K562 (cell line): ENCODE measurements around the gene MYEF2. TPM values are rescaled to one million over a fixed set of nuclear protein-coding genes. Genes with fewer than 3 reads are reported as not detected.

ENCODE experiments used
- ATAC-seq: fragments of 200-7000 bp; cut with Tn5 transposase; 3 replicates; pipeline ENCODE4 v1.9.1; 2020; ENCODE audit warnings: moderate library complexity
- BruUV-seq: library from RNA; stranded (reverse); fragments of 400-500 nt; replicated peaks from 2 replicates; lab custom pipeline; 2021; lab: Mats Ljungman, UMichigan
- CTCF ChIA-PET: fragments of 300-600 bp; formaldehyde crosslinking; extraction: SDS; loops from one replicate; lab custom pipeline; 2021; ENCODE audit warnings: low intra/inter-chr PET ratio; lab: Yijun Ruan, JAX
- POLR2A ChIA-PET: fragments of 300-600, 350-650 bp; sonication (Branson Sonifier 250); formaldehyde crosslinking; extraction: SDS; loops from one replicate; lab custom pipeline; 2021; ENCODE audit warnings: antibody characterized with exemption, inconsistent platforms; lab: Yijun Ruan, JAX
- DNase-seq, 4 experiments: peaks; one replicate each; pipeline versions ENCODE4 v3.0.0 to v3.0.0-alpha.2; 2011 to 2018; ENCODE audit warnings: low spot score in 3 of 4, mixed read lengths in 3 of 4; ENCODE audit errors: extremely low read depth in 1 of 4
- FAIRE-seq: peaks from 2 replicates; lab custom pipeline; 2011; peaks lifted over from hg19 to GRCh38; lab: Jason Lieb, UNC
- H2AFZ ChIP-seq: 2 replicates; pipeline ENCODE4 v1.6.0; 2011; ENCODE audit warnings: low read depth, low read length, control low read depth, inconsistent platforms
- H3K27ac ChIP-seq: fragments of 200-600 bp; 3 replicates; pipeline ENCODE4 v1.8.0; 2011; ENCODE audit warnings: low read depth, mild to moderate bottlenecking, control low read depth, inconsistent platforms, low read length, moderate library complexity, mixed read lengths; ENCODE audit errors: extremely low read depth
- H3K27me3 ChIP-seq, 2 experiments: fragments of 300-600 bp in 1 of 2; 2 replicates in 1 of 2; 3 replicates in 1 of 2; pipeline versions ENCODE4 v1.6.0 to v1.8.0; 2011; ENCODE audit warnings: inconsistent platforms in 2 of 2, low read length in 2 of 2, mild to moderate bottlenecking in 1 of 2, mixed read lengths in 1 of 2, moderate library complexity in 1 of 2; ENCODE audit not compliant: control insufficient read depth in 2 of 2, insufficient read depth in 2 of 2
- H3K36me3 ChIP-seq: fragments of 300-600 bp; 3 replicates; pipeline ENCODE4 v1.8.0; 2011; ENCODE audit warnings: mild to moderate bottlenecking, low read length, inconsistent platforms; ENCODE audit not compliant: control insufficient read depth, insufficient read depth
- H3K4me1 ChIP-seq, 2 experiments: fragments of 200-600 bp in 1 of 2; replicated peaks in 1 of 2; 2 replicates in 1 of 2; 3 replicates in 1 of 2; pipeline versions ENCODE4 v1.5.1 to v1.8.0; 2011; ENCODE audit warnings: inconsistent platforms in 2 of 2, low read length in 2 of 2, mild to moderate bottlenecking in 1 of 2, mixed read lengths in 1 of 2, moderate library complexity in 1 of 2; ENCODE audit not compliant: control insufficient read depth in 2 of 2, insufficient read depth in 2 of 2
- H3K4me2 ChIP-seq: 2 replicates; pipeline ENCODE4 v1.6.1; 2011; ENCODE audit warnings: low read length, control low read depth, inconsistent platforms, mixed read lengths; ENCODE audit not compliant: insufficient read depth
- H3K4me3 ChIP-seq: fragments of 200-600 bp; sonication (generic), shearing (Covaris generic); 2 replicates; pipeline ENCODE4 v1.5.1; 2016; ENCODE audit warnings: control low read depth, inconsistent platforms
- H3K79me2 ChIP-seq: fragments of 200-600 bp; 3 replicates; pipeline ENCODE4 v1.8.0; 2011; ENCODE audit warnings: low read length, inconsistent platforms; ENCODE audit not compliant: control insufficient read depth, insufficient read depth
- H3K9ac ChIP-seq, 2 experiments: 2 replicates each; pipeline versions ENCODE4 v1.6.0 to v1.6.1; 2011; ENCODE audit warnings: low read depth in 2 of 2, low read length in 2 of 2, control low read depth in 1 of 2, inconsistent platforms in 1 of 2, mild to moderate bottlenecking in 1 of 2, mixed read lengths in 1 of 2; ENCODE audit not compliant: insufficient read depth in 1 of 2
- H3K9me1 ChIP-seq: one replicate; pipeline ENCODE4 v1.6.0; 2011; ENCODE audit warnings: inconsistent platforms, mild to moderate bottlenecking, low read length, moderate library complexity; ENCODE audit not compliant: control insufficient read depth, insufficient read depth
- H3K9me3 ChIP-seq: replicated peaks from 2 replicates; pipeline ENCODE4 v1.5.1; 2011; ENCODE audit warnings: low read depth, low read length, inconsistent platforms; ENCODE audit not compliant: control insufficient read depth, insufficient read depth
- H4K20me1 ChIP-seq: replicated peaks from 2 replicates; pipeline ENCODE4 v1.6.1; 2011; ENCODE audit warnings: low read length, inconsistent platforms, mixed read lengths; ENCODE audit not compliant: control insufficient read depth, insufficient read depth
- CREB1 ChIP-seq, 2 experiments: sonication (generic) in 1 of 2; formaldehyde crosslinking in 1 of 2; IDR thresholded peaks; 2 replicates each; pipeline versions ENCODE4 v1.6.1 to v1.8.0; 2012 to 2022; ENCODE audit warnings: inconsistent platforms in 1 of 2, mild to moderate bottlenecking in 1 of 2, missing genetic modification reagents in 1 of 2, moderate library complexity in 1 of 2
- CTCF ChIP-seq, 3 experiments: IDR thresholded peaks in 2 of 3; conservative IDR thresholded peaks in 1 of 3; 2 replicates each; pipeline ENCODE4 v1.5.1; 2011 to 2012; ENCODE audit warnings: low read length in 3 of 3, mild to moderate bottlenecking in 3 of 3, control low read depth in 2 of 3, improper control_type of control experiment in 1 of 3, inconsistent platforms in 1 of 3, low read depth in 1 of 3, mixed read lengths in 1 of 3, moderate library complexity in 1 of 3; ENCODE audit not compliant: insufficient read depth in 2 of 3
- GABPA ChIP-seq: fragments of 200-800 bp; sonication (Bioruptor generic); conservative IDR thresholded peaks from 2 replicates; pipeline ENCODE4 v1.6.1; 2016; ENCODE audit warnings: low read depth, missing genetic modification characterization, missing compliant biosample characterization
- HDAC8 ChIP-seq: fragments of 450-650 bp; IDR thresholded peaks from 2 replicates; pipeline ENCODE4 v1.6.1; 2016; ENCODE audit warnings: mild to moderate bottlenecking, missing genetic modification characterization, moderate library complexity, missing compliant biosample characterization
- JUN ChIP-seq, 2 experiments: sonication (generic) in 1 of 2; formaldehyde crosslinking in 1 of 2; IDR thresholded peaks; 2 replicates each; pipeline versions ENCODE4 v1.6.1 to v1.8.0; 2012 to 2022; ENCODE audit warnings: borderline replicate concordance in 2 of 2, mild to moderate bottlenecking in 2 of 2, improper control_type of control experiment in 1 of 2, low read depth in 1 of 2, low read length in 1 of 2, missing genetic modification reagents in 1 of 2
- MAZ ChIP-seq, 2 experiments: fragments of 450-650 bp in 1 of 2; sonication (generic) in 1 of 2; formaldehyde crosslinking; IDR thresholded peaks in 1 of 2; conservative IDR thresholded peaks in 1 of 2; 2 replicates each; pipeline versions ENCODE4 v1.4.0 to v1.5.0; 2020; ENCODE audit warnings: mild to moderate bottlenecking in 1 of 2, missing genetic modification reagents in 1 of 2
- TBL1XR1 ChIP-seq, 2 experiments: IDR thresholded peaks; 2 replicates each; pipeline ENCODE4 v1.6.1; 2012; ENCODE audit warnings: improper control_type of control experiment in 2 of 2, low read length in 2 of 2, mild to moderate bottlenecking in 1 of 2
- TSHZ1 ChIP-seq: fragments of 250-450 bp; sonication (Bioruptor Pico); IDR thresholded peaks from 2 replicates; pipeline ENCODE4 v1.4.0; 2020; ENCODE audit warnings: mild to moderate bottlenecking, moderate library complexity
- WGBS: fragments of 100-300 bp; shearing (Covaris generic); methylation state at CpG from one replicate; pipeline ENCODE4 v1.1.6; 2016; ENCODE audit warnings: low coverage, mixed read lengths; ENCODE audit not compliant: insufficient coverage; ENCODE audit errors: missing lambda C conversion rate; 5-methylcytosine and 5-hydroxymethylcytosine counted together
- in situ Hi-C: fragments of 300-500 bp; cut with MboI; formaldehyde crosslinking; loops from 4 replicates; pipeline ENCODE4 v1.15.0; 2018; ENCODE audit warnings: inconsistent platforms, mixed read lengths
- intact Hi-C: fragments of 100-400 bp; cut with micrococcal nuclease; formaldehyde crosslinking; loops from 2 replicates; pipeline ENCODE4 v1.14.2; 2022
- polyA plus RNA-seq, 8 experiments: library from polyadenylated mRNA; depleted of rRNA in 4 of 8; stranded (reverse) in 5 of 8; unstranded in 3 of 8; fragments of >200 nt; fragmentation: Nextera tagmentation in 2 of 8; fragmentation: Illumina TruSeq in 1 of 8; extraction: Ambion mirVana in 2 of 8; extraction: Trizol in 1 of 8; gene quantifications; 2 replicates each; pipeline versions ENCODE4 v1.2.1 to v1.2.3, GENCODE V29; 2011 to 2014; ENCODE audit warnings: inconsistent platforms in 1 of 8, missing spikeins in 1 of 8
- total RNA-seq, 7 experiments: library from RNA; depleted of rRNA in 6 of 7; stranded (reverse); fragments of >200 nt in 6 of 7; fragmentation: Illumina TruSeq in 2 of 7; extraction: Trizol in 2 of 7; gene quantifications; 2 replicates each; pipeline versions ENCODE4 v1.2.1 to v1.2.3, GENCODE V29; 2011 to 2021; ENCODE audit warnings: low replicate concordance in 1 of 7

Gene MYEF2
- total and polyA plus RNA-seq, 9 of the 15 experiments (the other 6 are each of a cell fraction or from before 2014, with no cell fraction given), result 0.03 to 0.82 (median 0.19) TPM

- FAIRE-seq (no peak), DNase-seq (no peak), ATAC-seq (no peak)
- BruUV-seq, result no TSS peak
- intact Hi-C loops (no loop called here), in situ Hi-C loops (no loop called here)
- ChIA-PET CTCF (no interaction called here), POLR2A (no interaction called here)
- H3K9me3 ChIP-seq, result no peaks in the 10 kb centered on the region
- WGBS, result 0% methylated on average over 4 of the region's 4 CpGs
- no peaks in the 10 kb centered on the region for H3K27me3 ChIP-seq
- no peaks in the 10 kb centered on the region for H4K20me1 ChIP-seq
- no peak overlapping the region for H3K9ac ChIP-seq
- no peak overlapping the region for H3K27ac ChIP-seq
- no peak for TF ChIP-seq CTCF (IDR thresholded peaks at IDR 0.05 in 2 of 3, conservative IDR thresholded peaks at IDR 0.05 in 1 of 3; ENCODE audit: insufficient read depth in 2 of 3, low read depth in 1 of 3, low read length in 3 of 3)
- TF ChIP-seq GABPA (tag), result no peak
- TF ChIP-seq CREB1 (IDR thresholded peaks at IDR 0.05), result no peak
- no peak for TF ChIP-seq CREB1 (CRISPR knock-in tag; IDR thresholded peaks at IDR 0.05)
- TF ChIP-seq TSHZ1 (CRISPR knock-in tag), result no peak
- no peak for TF ChIP-seq JUN (IDR thresholded peaks at IDR 0.05; ENCODE audit: borderline replicate concordance, low read depth, low read length)
- no peak for TF ChIP-seq JUN (CRISPR knock-in tag; IDR thresholded peaks at IDR 0.05; ENCODE audit: borderline replicate concordance)
- no peak for TF ChIP-seq MAZ (CRISPR knock-in tag; conservative IDR thresholded peaks at IDR 0.05 in 1 of 2, IDR thresholded peaks at IDR 0.05 in 1 of 2)
- TF ChIP-seq TBL1XR1 (IDR thresholded peaks at IDR 0.05; ENCODE audit: low read length in 2 of 2), result no peak
- no peak for TF ChIP-seq HDAC8 (tag)
- no peaks in the 10 kb centered on the region for H3K9me1 ChIP-seq
- no peaks in the 10 kb centered on the region for H3K36me3 ChIP-seq
- no peak overlapping the region for H2AFZ ChIP-seq
- H3K79me2 ChIP-seq, result no peaks in the 10 kb centered on the region
- no peak overlapping the region for H3K4me3 ChIP-seq
- no peak overlapping the region for H3K4me2 ChIP-seq
- no peaks in the 10 kb centered on the region for H3K4me1 ChIP-seq
These were observed 28.2 kb downstream of the MYEF2 start for GRCh38 chr15:48149858-48150257.
